Fibroblast of lung (primary cell): Measurements from ENCODE around the gene AP2A2.

ENCODE experiments used
- CTCF ChIP-seq, 2 donors: IDR thresholded peaks in 1 of 2; conservative IDR thresholded peaks in 1 of 2; 1 replicate in 1 of 2; 2 replicates in 1 of 2; pipeline ENCODE4 v1.5.1; 2011 to 2012; ENCODE audit warnings: low read length in 2 of 2, control low read depth in 1 of 2, inconsistent platforms in 1 of 2, low read depth in 1 of 2, mild to moderate bottlenecking in 1 of 2
- EZH2 ChIP-seq: IDR thresholded peaks from 2 replicates; pipeline ENCODE4 v1.5.1; 2012; ENCODE audit warnings: low read length, control low read depth, mild to moderate bottlenecking; ENCODE audit errors: missing control alignments

- no peak for TF ChIP-seq CTCF (conservative IDR thresholded peaks at IDR 0.05 in 1 of 2, IDR thresholded peaks at IDR 0.05 in 1 of 2; ENCODE audit: low read depth in 1 of 2, low read length in 2 of 2)
- no peak for TF ChIP-seq EZH2
Observed at GRCh38 chr11:978781-979180, 53.1 kb downstream of the AP2A2 start.
